Astrocyte (in vitro differentiated cells and primary cell): ENCODE data around the gene PALB2.

Experiments used
- EZH2 ChIP-seq: IDR thresholded peaks from 2 replicates; pipeline ENCODE4 v1.6.1; 2012; ENCODE audit warnings: mild to moderate bottlenecking, low read length, inconsistent platforms; ENCODE audit not compliant: insufficient read depth
- TF ChIP-seq, protein P1 (sequence below): IDR thresholded peaks from 2 replicates; pipeline ENCODE4 v1.5.1; 2011; ENCODE audit warnings: low read depth, mild to moderate bottlenecking, inconsistent platforms, low read length, moderate library complexity; ENCODE audit not compliant: insufficient read depth

DNA sequence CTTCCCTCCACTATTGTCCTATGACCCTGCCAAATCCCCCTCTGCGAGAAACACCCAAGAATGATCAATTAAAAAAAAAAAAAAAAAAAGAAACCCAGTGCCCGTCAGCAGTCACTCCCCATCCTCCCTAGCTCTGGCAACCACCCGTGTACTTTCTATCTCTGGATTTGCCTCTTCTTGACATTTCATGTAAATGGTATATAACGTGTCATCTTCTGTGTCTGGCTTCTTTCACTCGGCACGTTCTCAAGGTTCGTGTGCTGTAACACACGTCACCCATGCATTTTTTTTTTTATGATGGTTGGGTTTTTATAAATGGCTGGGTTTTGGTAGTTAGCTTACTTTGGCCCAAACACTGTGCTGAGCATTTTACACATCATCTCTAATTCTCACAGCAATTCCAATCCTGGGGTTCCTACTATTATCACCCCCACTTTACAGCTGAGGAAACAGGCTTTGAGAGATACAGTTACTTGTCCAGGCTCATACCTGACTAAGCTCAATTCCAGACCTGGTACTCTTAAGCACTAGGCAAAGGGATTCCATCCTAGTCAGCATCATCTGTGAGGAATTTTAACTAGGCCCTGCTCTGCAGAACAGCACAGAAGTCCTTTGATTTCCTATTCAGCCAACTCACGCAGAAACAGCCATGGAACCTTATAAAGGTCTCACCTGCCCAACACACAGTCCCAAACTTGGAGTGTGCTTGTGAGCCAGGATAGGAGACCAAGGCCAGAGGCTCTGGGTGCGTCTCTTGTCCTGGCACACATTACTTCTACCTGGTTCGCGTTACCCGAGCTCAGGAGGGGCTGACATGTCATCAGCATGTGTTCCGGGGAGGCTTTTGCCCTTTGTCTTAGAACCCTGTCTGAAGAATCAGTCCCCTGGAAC is 56.7 kb downstream of the PALB2 start:
- TF ChIP-seq, protein P1, sequence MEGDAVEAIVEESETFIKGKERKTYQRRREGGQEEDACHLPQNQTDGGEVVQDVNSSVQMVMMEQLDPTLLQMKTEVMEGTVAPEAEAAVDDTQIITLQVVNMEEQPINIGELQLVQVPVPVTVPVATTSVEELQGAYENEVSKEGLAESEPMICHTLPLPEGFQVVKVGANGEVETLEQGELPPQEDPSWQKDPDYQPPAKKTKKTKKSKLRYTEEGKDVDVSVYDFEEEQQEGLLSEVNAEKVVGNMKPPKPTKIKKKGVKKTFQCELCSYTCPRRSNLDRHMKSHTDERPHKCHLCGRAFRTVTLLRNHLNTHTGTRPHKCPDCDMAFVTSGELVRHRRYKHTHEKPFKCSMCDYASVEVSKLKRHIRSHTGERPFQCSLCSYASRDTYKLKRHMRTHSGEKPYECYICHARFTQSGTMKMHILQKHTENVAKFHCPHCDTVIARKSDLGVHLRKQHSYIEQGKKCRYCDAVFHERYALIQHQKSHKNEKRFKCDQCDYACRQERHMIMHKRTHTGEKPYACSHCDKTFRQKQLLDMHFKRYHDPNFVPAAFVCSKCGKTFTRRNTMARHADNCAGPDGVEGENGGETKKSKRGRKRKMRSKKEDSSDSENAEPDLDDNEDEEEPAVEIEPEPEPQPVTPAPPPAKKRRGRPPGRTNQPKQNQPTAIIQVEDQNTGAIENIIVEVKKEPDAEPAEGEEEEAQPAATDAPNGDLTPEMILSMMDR, result no peak
- no peak for TF ChIP-seq EZH2
